ENCODE results near the gene FGGY.

GRCh38 chr1:59671953-59672305 is 375.0 kb downstream of the FGGY start:
- TF ChIP-seq CTCF (IDR thresholded peaks at IDR 0.05 in 4 of 5, conservative IDR thresholded peaks at IDR 0.05 in 1 of 5) (no peak), POLR2A (IDR thresholded peaks at IDR 0.05) (no peak)
